SK-N-MC (cell line): ENCODE results near the gene SELENOW.
"Not testable (repeated sequence)": the region's sequence is repeated elsewhere in the genome, so short reads cannot be mapped to it uniquely, and the experiment has no call there.

Experiments
- EZH2 ChIP-seq: fragments of 200-600 bp; sonication (generic); IDR thresholded peaks from one replicate; pipeline ENCODE4 v1.6.1; 2017; ENCODE audit warnings: antibody characterized with exemption
- FOXP2 ChIP-seq: optimal IDR thresholded peaks from 2 replicates; pipeline ENCODE3; 2011; ENCODE audit warnings: mild to moderate bottlenecking, moderate library complexity; ENCODE audit not compliant: insufficient read depth; ENCODE audit errors: extremely low read length, control extremely low read depth
- POLR2AphosphoS5 ChIP-seq: IDR thresholded peaks from 2 replicates; pipeline ENCODE4 v1.6.1; 2012; ENCODE audit warnings: mild to moderate bottlenecking, low read depth, low read length, borderline replicate concordance

DNA sequence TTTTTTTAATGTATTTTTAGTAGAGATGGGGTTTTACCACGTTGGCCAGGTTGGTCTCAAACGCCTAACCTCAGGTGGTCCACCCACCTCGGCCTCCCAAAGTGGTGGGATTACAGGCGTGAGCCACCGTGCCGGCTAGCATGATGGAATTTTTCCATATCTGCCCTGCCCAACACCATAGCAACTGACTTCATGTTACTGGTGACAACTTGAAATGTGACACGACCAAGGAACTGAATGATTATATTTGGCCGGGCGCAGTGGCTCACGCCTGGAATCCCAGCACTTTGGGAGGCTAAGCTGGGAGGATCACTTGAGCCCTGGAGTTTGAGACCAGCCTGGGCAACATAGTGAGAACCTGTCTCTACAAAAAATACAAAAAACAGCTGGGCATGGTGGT lies 8.8 kb downstream of the SELENOW start:
- TF ChIP-seq POLR2AphosphoS5, EZH2, FOXP2: not testable (repeated sequence)
